A673 (cell line): ENCODE data around the gene TMEM163. TPM values are rescaled to one million over a fixed set of nuclear protein-coding genes. Genes with fewer than 3 reads are reported as not detected.

Experiments used
- BruUV-seq: library from RNA; stranded (reverse); fragments of 400-500 nt; replicated peaks from 2 replicates; lab custom pipeline; 2021; lab: Mats Ljungman, UMichigan
- CTCF ChIA-PET: fragments of 300-600 bp; sonication (Branson Sonifier 250); formaldehyde crosslinking; loops from one replicate; lab custom pipeline; 2022; ENCODE audit warnings: antibody characterized with exemption; lab: Charles Lee
- POLR2A ChIA-PET: fragments of 300-600 bp; sonication (Branson Sonifier 250); formaldehyde crosslinking; loops from one replicate; lab custom pipeline; 2022; ENCODE audit warnings: antibody characterized with exemption; ENCODE audit not compliant: low non-redundant PET; lab: Charles Lee
- DNase-seq: peaks from one replicate; pipeline ENCODE4 v3.0.0-alpha.2; 2015; ENCODE audit warnings: low spot score
- H3K27ac ChIP-seq: fragments of 200-600 bp; sonication (generic); 2 replicates; pipeline ENCODE4 v1.5.1; 2016; ENCODE audit warnings: mixed run types, low read depth, mild to moderate bottlenecking, mixed read lengths, antibody characterized with exemption, low read length; ENCODE audit not compliant: poor library complexity, severe bottlenecking
- H3K27me3 ChIP-seq: fragments of 200-600 bp; sonication (generic); replicated peaks from 2 replicates; pipeline ENCODE4 v1.6.1; 2017; ENCODE audit warnings: mixed run types, low read depth, mild to moderate bottlenecking, mixed read lengths, antibody characterized with exemption, low read length; ENCODE audit not compliant: insufficient read depth, poor library complexity
- H3K36me3 ChIP-seq: fragments of 200-600 bp; sonication (generic); 2 replicates; pipeline ENCODE4 v1.6.1; 2016; ENCODE audit warnings: mixed run types, mild to moderate bottlenecking, mixed read lengths, antibody characterized with exemption, low read length; ENCODE audit not compliant: insufficient read depth, poor library complexity, severe bottlenecking
- H3K4me1 ChIP-seq: fragments of 200-600 bp; sonication (generic); 2 replicates; pipeline ENCODE4 v1.6.1; 2017; ENCODE audit warnings: mixed run types, mild to moderate bottlenecking, mixed read lengths, antibody characterized with exemption, low read length; ENCODE audit not compliant: insufficient read depth, poor library complexity, severe bottlenecking
- H3K4me3 ChIP-seq: fragments of 200-600 bp; sonication (generic); 2 replicates; pipeline ENCODE4 v1.5.1; 2016; ENCODE audit warnings: low read depth, mixed run types, mild to moderate bottlenecking, mixed read lengths, low read length; ENCODE audit not compliant: poor library complexity, severe bottlenecking
- H3K9me3 ChIP-seq: fragments of 200-600 bp; sonication (generic); 2 replicates; pipeline ENCODE4 v1.6.1; 2016; ENCODE audit warnings: mixed run types, low read depth, mild to moderate bottlenecking, mixed read lengths, antibody characterized with exemption, low read length; ENCODE audit not compliant: poor library complexity, severe bottlenecking
- EZH2 ChIP-seq: fragments of 200-600 bp; sonication (generic); IDR thresholded peaks from 2 replicates; pipeline ENCODE4 v1.6.1; 2017; ENCODE audit warnings: borderline replicate concordance, low read depth, mild to moderate bottlenecking, mixed read lengths, antibody characterized with exemption, low read length; ENCODE audit not compliant: poor library complexity, severe bottlenecking
- intact Hi-C: fragments of 100-400 bp; cut with micrococcal nuclease; formaldehyde crosslinking; loops from one replicate; pipeline ENCODE4 v1.10.0; 2022; ENCODE audit not compliant: unreplicated experiment
- total RNA-seq: library from RNA; stranded (reverse); gene quantifications from 2 replicates; pipeline ENCODE4 v1.2.3, GENCODE V29; 2021
- TF ChIP-seq, protein P1 (sequence below): fragments of 300-800, 200-600 bp; sonication (generic); conservative IDR thresholded peaks from 2 replicates; pipeline ENCODE4 v1.5.1; 2017; ENCODE audit warnings: low read depth, mild to moderate bottlenecking, antibody characterized with exemption, low read length, moderate library complexity, mixed read lengths

Gene TMEM163
- total RNA-seq, 1 experiment from 2014 or later = not detected

DNA sequence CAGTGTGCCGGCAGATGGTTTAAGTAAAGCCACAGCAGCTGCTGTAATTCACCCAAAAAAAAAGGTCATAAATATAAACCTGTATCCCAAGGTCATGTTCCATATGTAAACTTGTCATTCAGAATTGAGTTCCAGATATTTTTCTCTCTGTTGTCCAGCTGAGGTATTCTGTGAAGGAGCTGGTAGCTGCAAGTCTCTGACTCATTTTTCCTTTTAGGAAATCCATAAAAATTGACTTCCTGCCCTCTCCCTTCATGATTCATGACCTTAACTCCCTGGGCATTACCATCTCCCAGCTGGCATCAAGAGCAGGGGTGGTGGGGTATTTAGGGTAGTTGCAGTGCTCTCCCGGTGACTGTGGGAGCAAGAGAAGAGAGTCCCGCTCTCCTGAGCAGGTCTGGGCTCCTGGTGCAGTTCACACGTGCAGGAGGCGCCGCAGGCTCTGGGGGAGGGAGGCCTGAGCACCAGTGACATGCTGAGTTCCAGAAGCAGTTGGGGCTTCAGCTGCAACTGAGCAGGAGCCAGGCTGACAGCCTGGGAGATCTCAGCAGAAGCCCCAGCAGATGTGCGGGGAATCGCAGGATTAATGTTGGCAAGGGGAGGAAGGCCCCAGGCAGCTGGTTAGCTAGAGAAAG lies 272.3 kb downstream of the TMEM163 start:
- no peaks in the 10 kb centered on the region for H3K36me3 ChIP-seq
- POLR2A ChIA-PET = no interaction called here

DNA sequence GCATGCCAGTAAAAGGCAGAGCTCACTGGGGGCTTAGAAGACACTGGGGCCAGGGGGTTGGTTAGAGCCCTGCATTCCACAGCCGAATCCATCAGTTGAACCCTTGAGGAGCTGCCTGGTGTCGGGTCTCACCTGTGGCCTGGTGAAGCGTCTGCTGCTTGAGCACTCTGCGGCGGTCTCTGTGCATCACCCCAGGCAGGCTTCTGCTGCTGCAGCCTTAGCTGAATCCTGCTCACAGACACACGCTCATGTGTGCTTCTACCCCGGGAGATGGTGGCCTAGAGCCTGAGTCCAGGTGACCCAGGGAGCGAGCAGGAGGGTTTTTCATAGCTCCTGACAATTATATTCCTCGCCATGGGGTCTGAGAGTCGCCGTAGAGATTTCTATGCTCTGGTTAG lies 272.8 kb downstream of the TMEM163 start:
- H3K36me3 ChIP-seq = no peaks in the 10 kb centered on the region
- no TSS peak for BruUV-seq
- H3K27me3 ChIP-seq = no peaks in the 10 kb centered on the region
- DNase-seq = no peak
- H3K27ac ChIP-seq = no peak overlapping the region
- H3K9me3 ChIP-seq = no peaks in the 10 kb centered on the region
- intact Hi-C loops = no loop called here
- no peak overlapping the region for H3K4me3 ChIP-seq
- no peak for TF ChIP-seq EZH2
- TF ChIP-seq, protein P1, sequence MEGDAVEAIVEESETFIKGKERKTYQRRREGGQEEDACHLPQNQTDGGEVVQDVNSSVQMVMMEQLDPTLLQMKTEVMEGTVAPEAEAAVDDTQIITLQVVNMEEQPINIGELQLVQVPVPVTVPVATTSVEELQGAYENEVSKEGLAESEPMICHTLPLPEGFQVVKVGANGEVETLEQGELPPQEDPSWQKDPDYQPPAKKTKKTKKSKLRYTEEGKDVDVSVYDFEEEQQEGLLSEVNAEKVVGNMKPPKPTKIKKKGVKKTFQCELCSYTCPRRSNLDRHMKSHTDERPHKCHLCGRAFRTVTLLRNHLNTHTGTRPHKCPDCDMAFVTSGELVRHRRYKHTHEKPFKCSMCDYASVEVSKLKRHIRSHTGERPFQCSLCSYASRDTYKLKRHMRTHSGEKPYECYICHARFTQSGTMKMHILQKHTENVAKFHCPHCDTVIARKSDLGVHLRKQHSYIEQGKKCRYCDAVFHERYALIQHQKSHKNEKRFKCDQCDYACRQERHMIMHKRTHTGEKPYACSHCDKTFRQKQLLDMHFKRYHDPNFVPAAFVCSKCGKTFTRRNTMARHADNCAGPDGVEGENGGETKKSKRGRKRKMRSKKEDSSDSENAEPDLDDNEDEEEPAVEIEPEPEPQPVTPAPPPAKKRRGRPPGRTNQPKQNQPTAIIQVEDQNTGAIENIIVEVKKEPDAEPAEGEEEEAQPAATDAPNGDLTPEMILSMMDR = no peak
- ChIA-PET CTCF (no interaction called here), POLR2A (no interaction called here)
- H3K4me1 ChIP-seq = no peaks in the 10 kb centered on the region

More for the DNA sequence above, 272.3 kb downstream of the TMEM163 start:
- H3K27me3 ChIP-seq = no peaks in the 10 kb centered on the region
- H3K9me3 ChIP-seq = no peaks in the 10 kb centered on the region
- H3K27ac ChIP-seq = no peak overlapping the region
- H3K4me1 ChIP-seq = no peaks in the 10 kb centered on the region
- CTCF ChIA-PET = no interaction called here
- intact Hi-C loops = no loop called here
- peak; percentile 30 for DNase-seq
- H3K4me3 ChIP-seq = no peak overlapping the region
- TF ChIP-seq, protein P1 = no peak
- no peak for TF ChIP-seq EZH2
- no TSS peak for BruUV-seq

DNA sequence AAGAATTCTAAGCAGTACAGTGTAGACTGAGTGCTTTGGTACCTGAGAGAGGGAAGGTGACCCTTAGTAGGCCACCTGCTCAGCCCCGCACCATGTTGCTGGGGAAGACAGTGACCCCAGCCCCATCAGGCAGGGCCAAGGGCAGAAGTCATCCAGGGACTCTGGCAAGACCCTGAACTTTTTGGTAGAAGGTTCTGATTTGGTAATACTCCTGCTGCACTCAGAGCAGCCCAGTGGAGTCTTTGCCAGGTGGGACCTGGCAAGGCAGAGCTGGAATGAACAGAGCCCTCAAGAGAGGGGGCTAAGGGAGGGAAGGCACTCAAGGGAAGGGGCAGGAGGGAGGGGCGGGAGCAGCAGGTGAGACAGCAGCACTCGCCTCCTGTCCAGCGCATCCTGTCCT lies 273.7 kb downstream of the TMEM163 start:
- Histone ChIP-seq H3K9me3 (no peaks in the 10 kb centered on the region), H3K27me3 (no peaks in the 10 kb centered on the region), H3K4me1 (no peaks in the 10 kb centered on the region), H3K4me3 (no peak overlapping the region), H3K36me3 (no peaks in the 10 kb centered on the region), H3K27ac (no peak overlapping the region)
- ChIA-PET POLR2A (no interaction called here), CTCF (no interaction called here)
- TF ChIP-seq, protein P1 = no peak
- no peak for TF ChIP-seq EZH2
- intact Hi-C loops = no loop called here
- no TSS peak for BruUV-seq
- DNase-seq = no peak
